HG03469 (cell line): ENCODE results near the gene SIM2.

Experiments used
- ATAC-seq: cut with Tn5 transposase; IDR thresholded peaks from one replicate; pipeline ENCODE4 v1.9.1; 2021; ENCODE audit warnings: mild to moderate bottlenecking, moderate library complexity, moderate number of reproducible peaks; ENCODE audit not compliant: unreplicated experiment

The SIM2 gene

DNA sequence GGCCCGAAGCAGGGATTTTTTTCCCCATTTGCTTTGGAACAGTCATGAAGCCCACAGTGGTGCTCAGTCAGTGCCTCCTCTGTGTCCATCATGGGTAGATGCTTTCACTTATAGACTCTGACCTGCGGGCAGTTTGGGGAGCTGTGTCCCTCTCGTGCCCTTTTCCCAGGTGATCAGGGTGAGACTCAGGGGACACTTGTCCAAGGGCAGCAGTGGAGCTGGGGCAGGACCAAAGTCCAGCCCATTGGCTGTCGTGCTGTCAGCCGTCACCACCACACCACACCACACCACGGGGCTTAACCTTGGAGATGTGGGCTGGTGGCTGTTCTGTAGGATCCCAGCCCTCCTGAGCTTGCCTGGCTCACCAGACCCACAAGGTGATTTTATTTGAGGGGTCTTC is 34.9 kb downstream of the SIM2 start:
- no peak for ATAC-seq

- no peak for ATAC-seq
Observed at GRCh38 chr21:36734367-36735200, 35.7 kb downstream of the SIM2 start.

DNA sequence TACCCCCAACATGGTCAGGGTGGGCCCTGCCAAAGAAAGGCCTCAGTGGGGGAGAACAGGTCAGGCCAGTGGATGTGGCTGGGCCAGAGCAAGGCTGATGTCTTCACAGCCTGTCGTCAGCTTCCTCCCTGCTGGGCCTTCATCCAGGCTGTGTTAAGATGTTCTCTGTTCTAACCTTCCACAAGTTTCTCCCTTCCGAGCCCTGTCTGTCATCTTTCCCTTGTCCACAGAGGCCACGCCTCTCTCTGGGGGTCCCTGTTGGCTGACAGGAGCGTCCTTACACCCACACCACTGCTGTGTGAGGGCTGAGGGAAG is 36.2 kb downstream of the SIM2 start:
- no peak for ATAC-seq

- ATAC-seq = no peak
Observed at GRCh38 chr21:36735724-36736320, 36.9 kb downstream of the SIM2 start.

DNA sequence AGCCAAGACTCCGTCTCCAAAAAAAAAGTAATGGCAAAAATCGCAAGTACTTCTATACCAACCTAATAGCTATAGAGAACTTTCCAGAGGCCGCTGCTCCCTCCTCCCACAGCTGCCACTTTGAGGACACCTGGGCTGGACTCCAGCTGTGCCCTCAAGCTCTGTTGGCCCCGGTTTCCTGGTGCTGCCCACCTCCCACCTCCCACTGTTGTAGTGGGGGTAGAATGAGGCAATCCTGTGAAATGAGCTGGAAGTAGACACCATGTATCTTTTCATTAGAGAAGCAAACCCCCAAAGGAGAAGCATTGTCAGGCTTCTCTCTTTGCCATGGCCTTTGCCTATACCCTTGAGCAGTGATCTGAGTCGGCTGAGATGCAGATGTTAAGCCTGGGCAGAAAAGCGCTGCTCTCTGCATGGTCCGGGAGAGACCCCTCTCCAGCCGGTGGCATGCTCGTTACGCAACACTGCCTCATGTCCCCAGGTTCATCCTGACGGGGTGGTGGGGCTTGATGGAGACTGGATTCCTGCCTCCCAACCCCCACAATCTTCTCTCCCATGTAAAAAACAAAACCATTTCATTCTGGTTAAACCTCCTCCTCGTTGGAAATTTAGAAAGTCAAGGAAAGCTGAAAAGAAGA is 39.7 kb downstream of the SIM2 start:
- ATAC-seq = no peak

DNA sequence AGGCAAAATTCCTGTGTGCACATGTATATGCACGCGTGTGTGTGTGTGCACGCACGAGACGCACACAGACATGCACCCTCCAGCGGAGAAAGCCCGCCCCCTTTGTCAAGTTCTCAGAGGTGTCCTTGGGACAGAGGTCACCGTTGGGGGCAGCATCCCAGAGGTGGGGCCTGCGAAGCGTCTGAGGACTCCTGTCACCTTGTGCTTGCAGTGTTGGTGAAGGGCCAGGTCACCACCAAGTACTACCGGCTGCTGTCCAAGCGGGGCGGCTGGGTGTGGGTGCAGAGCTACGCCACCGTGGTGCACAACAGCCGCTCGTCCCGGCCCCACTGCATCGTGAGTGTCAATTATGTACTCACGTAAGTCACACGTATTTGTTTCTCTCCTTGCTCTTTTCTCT is 42.6 kb downstream of the SIM2 start:
- no peak for ATAC-seq

GRCh38 chr21:36743008-36743407 is 44.1 kb downstream of the SIM2 start:
- ATAC-seq = no peak

- no peak for ATAC-seq
Observed at GRCh38 chr21:36743446-36743845, 44.5 kb downstream of the SIM2 start.

DNA sequence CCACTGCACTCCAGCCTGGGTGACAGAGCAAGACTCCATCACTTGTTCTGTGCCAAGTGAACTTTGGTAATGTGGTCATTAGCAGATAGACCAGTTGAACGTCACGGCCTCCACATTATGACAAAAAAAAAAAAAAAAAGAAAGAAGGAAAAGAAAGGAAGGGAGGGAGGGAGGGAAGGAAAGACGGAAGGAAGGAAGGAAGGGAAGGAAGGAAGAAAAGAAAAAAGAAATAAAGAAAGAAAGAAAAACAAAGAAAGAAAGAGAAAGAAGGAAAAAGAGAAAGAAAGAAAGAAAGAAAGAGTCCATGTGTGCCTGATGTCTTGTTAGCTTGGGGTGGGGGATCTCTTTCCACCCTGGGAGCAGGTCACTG is 45.3 kb downstream of the SIM2 start:
- ATAC-seq = no peak

DNA sequence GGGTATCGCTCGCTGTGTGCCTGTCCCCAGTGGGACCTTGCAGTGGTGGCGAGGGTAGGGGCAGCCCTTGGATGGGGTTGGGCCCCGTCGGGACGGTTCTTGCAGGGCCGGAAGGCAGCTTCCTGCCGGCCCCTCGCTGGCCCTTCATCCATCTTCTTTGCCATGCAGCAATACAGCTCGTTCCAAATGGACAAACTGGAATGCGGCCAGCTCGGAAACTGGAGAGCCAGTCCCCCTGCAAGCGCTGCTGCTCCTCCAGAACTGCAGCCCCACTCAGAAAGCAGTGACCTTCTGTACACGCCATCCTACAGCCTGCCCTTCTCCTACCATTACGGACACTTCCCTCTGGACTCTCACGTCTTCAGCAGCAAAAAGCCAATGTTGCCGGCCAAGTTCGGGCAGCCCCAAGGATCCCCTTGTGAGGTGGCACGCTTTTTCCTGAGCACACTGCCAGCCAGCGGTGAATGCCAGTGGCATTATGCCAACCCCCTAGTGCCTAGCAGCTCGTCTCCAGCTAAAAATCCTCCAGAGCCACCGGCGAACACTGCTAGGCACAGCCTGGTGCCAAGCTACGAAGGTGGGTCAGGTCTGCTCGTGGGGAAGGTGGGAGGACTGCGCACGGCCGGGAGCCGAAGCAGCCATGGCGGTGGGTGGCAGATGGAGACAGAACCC is 45.8 kb downstream of the SIM2 start:
- ATAC-seq = no peak

GRCh38 chr21:36745459-36745858 is 46.5 kb downstream of the SIM2 start:
- ATAC-seq = no peak

GRCh38 chr21:36747041-36747814 is 48.3 kb downstream of the SIM2 start:
- ATAC-seq = no peak

DNA sequence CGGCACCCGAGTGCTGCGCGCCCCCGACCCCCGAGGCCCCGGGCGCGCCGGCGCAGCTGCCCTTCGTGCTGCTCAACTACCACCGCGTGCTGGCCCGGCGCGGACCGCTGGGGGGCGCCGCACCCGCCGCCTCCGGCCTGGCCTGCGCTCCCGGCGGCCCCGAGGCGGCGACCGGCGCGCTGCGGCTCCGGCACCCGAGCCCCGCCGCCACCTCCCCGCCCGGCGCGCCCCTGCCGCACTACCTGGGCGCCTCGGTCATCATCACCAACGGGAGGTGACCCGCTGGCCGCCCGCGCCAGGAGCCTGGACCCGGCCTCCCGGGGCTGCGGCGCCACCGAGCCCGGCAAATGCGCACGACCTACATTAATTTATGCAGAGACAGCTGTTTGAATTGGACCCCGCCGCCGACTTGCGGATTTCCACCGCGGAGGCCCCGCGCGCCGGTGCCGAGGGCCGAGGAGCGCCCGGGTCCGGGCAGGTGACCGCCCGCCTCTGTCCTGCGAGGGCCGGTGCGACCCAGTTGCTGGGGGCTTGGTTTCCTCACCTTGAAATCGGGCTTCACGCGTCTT is 49.0 kb downstream of the SIM2 start:
- ATAC-seq = no peak

- ATAC-seq = no peak
Observed at GRCh38 chr21:36749935-36750575, 51.1 kb downstream of the SIM2 start.

DNA sequence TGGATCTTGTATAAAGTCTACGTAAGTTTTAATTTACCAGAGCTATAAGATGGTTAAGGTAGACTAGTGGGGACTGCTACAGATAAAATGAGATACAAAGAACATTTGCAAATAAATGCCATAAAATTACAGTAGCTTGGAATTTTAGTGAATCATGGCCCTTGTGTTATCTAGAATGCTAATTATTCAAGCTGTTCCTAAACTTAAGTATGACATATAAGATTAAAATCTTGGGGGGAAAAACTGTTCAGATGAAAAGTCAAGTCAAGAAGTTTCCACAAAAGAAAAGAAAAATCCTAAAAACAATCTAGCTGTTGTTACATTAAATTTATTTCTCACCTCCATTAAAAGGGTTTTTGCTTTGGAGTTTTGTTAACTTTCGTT is 51.7 kb downstream of the SIM2 start:
- no peak for ATAC-seq

- no peak for ATAC-seq
Observed at GRCh38 chr21:36751383-36751782, 52.5 kb downstream of the SIM2 start.

DNA sequence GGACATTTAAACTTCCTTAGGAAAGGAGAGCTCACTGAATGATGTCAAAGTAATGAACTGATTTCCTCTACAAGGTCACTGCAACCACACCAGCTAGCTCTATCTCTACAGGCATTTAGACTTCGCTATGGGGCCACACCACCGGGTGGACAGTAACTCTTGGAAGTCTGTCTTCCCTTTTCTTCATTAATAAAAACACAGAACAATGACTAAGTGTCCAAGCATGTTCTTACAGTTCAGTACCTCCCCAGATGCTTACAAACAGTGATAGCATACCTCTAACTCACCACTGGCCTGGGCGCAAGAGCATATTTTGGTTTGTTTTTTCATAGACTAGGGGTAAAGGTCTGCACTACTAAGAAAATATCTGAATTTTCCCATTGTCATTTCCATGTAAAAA is 54.6 kb downstream of the SIM2 start:
- ATAC-seq = no peak

GRCh38 chr21:36754241-36754898 is 55.5 kb downstream of the SIM2 start:
- ATAC-seq = no peak

DNA sequence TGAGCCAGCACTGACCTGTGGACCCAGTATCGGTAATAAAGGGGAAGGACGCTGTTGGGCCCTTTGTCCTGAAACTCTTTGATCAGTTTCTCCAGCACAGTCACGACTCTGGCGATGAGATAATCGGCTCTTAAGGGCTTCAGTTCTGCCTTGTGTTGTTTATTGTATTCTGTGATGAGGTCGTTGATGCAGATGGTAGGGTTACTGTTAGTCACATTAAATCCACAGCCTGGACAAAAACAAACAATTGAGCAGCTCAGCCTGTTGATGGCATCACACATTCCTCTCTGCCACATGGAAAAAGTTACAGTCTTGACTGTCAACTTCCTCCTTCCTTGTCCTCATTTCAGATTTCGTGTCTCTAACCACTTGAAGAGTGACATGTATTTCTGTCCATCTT is 57.6 kb downstream of the SIM2 start:
- no peak for ATAC-seq

GRCh38 chr21:36757196-36757595 is 58.3 kb downstream of the SIM2 start:
- no peak for ATAC-seq
